GM18526 (cell line): Measurements from ENCODE around the gene ENTPD5.

Source experiments
- POLR2A ChIP-seq: IDR thresholded peaks from 3 replicates; pipeline ENCODE4 v1.6.1; 2011; ENCODE audit not compliant: insufficient read length; ENCODE audit errors: extremely low read depth

The ENTPD5 gene, protein sequence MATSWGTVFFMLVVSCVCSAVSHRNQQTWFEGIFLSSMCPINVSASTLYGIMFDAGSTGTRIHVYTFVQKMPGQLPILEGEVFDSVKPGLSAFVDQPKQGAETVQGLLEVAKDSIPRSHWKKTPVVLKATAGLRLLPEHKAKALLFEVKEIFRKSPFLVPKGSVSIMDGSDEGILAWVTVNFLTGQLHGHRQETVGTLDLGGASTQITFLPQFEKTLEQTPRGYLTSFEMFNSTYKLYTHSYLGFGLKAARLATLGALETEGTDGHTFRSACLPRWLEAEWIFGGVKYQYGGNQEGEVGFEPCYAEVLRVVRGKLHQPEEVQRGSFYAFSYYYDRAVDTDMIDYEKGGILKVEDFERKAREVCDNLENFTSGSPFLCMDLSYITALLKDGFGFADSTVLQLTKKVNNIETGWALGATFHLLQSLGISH

DNA sequence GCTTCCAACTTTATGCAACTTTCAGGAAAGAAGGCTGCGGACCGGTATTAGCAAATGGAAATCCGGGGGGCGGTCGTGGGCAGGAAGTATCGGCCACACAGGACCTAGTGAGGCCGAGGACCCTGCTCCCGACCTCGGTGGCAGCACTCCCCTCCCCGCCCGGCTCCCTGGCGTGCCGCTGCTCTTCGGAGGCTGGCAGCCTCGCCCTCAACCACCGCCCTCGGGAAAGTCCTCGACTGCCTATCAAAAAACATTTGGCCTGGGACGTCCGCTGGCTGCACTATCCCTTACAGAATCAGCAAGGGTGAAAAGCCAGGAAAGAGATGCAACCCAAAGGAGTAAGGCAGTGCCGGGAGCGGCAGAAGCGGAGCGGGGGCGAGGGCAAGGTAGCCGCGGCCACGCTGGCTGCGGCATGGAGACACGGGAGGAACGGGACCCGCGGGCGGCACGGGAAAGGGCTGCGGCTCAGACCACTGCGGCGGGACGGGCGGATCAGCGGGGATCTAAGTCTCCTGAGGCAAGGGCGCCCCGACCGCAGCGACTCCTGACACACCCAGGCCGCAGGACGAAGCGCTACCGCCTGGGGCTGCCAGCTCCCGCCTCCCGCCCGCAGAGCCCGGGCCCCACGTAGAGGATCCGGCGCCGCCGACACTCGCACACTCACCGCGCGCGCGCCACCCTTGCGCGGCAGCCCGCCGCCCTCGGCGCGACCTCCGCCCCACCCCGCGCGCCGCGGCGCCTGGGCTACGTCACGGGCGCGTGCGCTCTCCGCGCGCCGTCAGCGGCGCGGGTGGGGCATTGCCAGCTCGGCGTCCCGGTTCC is at the start of gene ENTPD5, which contains the start of gene BBOF1:
Gene ENTPD5 (minus strand): TSS at position 703 of the 822 bp plus-strand sequence. CDS start 31,186 bp downstream, outside the sequence.
Gene BBOF1 (plus strand): TSS at position 764 of the 822 bp plus-strand sequence. CDS start 130 bp downstream, outside the sequence.
- peak; percentile 88 for TF ChIP-seq POLR2A

GRCh38 chr14:74065746-74066575 is 46.9 kb upstream of the ENTPD5 start:
- no peak for TF ChIP-seq POLR2A

GRCh38 chr14:74064883-74065282 is 45.8 kb upstream of the ENTPD5 start:
- no peak for TF ChIP-seq POLR2A

- TF ChIP-seq POLR2A, result no peak
Measured at GRCh38 chr14:74064426-74064825, 45.3 kb upstream of the ENTPD5 start.

DNA sequence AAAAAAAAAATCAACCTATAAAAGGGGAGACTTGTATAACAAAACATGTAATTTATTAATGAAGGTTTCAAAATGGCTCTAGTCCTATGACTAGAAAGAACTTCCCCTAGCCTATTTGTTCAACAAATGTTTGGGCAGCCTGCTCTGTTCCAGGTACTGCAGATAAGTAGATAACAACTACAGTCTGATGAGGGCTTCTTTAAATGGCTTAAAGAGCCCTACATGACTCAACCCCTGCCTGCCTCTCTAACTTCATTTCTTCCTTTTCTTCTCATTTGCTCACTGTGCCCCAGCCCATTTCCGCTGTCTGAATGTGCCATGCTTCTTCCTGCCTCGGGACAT is 43.7 kb upstream of the ENTPD5 start:
- TF ChIP-seq POLR2A, result no peak

GRCh38 chr14:74049876-74050495 is 30.9 kb upstream of the ENTPD5 start:
- TF ChIP-seq POLR2A, result no peak

DNA sequence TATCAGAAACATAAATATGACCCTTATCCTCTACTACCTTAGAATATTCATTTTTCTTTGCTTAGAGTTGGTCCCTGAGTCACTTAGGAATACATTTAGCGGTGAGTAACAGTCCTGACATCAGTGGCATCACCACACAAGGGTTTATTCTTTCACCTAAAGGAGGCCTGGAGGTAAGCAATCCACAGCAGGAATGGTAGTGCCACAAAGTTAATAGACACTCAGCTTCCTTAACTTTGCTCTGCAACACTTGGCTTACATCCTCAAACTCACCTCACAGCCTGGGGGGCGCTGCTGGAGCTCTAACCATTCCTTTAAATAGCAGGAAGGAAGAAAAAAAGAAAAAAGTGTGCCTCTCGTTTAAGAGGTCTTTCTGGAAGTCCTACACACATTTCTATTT is 29.2 kb upstream of the ENTPD5 start:
- no peak for TF ChIP-seq POLR2A

GRCh38 chr14:74045522-74045921 is 26.4 kb upstream of the ENTPD5 start:
- TF ChIP-seq POLR2A, result no peak

- TF ChIP-seq POLR2A, result no peak
Measured at GRCh38 chr14:74042296-74042695, 23.2 kb upstream of the ENTPD5 start.

GRCh38 chr14:74038020-74038859 is 19.2 kb upstream of the ENTPD5 start:
- no peak for TF ChIP-seq POLR2A

- no peak for TF ChIP-seq POLR2A
Measured at GRCh38 chr14:74035556-74035955, 16.5 kb upstream of the ENTPD5 start.

GRCh38 chr14:74034572-74034971 is 15.5 kb upstream of the ENTPD5 start:
- TF ChIP-seq POLR2A, result no peak

GRCh38 chr14:74029136-74029535 is 10.0 kb upstream of the ENTPD5 start:
- no peak for TF ChIP-seq POLR2A

DNA sequence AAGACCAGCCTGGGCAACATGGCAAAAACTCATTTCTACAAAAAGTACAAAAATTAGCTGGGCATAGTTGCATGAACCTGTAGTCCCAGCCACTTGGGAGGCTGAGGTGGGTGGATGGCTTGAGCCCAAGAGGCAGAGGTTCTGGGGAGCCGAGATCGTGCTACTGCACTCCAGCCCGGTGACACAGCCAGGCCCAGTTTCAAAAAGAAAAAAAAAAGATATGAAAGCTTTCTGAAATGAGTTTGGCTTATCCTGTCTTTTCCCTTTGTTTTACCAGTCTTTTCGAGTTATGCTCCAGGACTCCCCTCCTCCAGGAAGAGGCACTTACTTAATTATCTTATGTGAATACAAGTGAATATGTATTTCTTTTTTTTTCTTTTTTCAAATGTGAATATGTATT is 3.3 kb upstream of the ENTPD5 start:
- TF ChIP-seq POLR2A, result no peak
